Adrenal gland (tissue), 12 donors: ENCODE measurements around the gene RASEF. TPM values are rescaled to one million over a fixed set of nuclear protein-coding genes. Genes with fewer than 3 reads are reported as not detected.

ENCODE experiments used
- DNase-seq, 7 donors: peaks; one replicate each; pipeline ENCODE4 v3.0.0-alpha.2; 2019 to 2020
- H3K27ac ChIP-seq, 5 donors: fragments of 200-600 bp; sonication (generic) in 4 of 5; 1 replicate in 3 of 5; 2 replicates in 2 of 5; pipeline versions ENCODE4 v1.5.1 to v1.8.0; 2016 to 2020; ENCODE audit warnings: mild to moderate bottlenecking in 1 of 5
- H3K27me3 ChIP-seq: fragments of 200-600 bp; 2 replicates; pipeline ENCODE4 v1.8.0; 2021
- H3K36me3 ChIP-seq, 2 donors: fragments of 200-600 bp; replicated peaks in 1 of 2; 1 replicate in 1 of 2; 2 replicates in 1 of 2; pipeline versions ENCODE4 v1.5.1 to v1.8.0; 2018 to 2022
- H3K4me1 ChIP-seq, 2 donors: fragments of 200-600 bp; replicated peaks in 1 of 2; 1 replicate in 1 of 2; 2 replicates in 1 of 2; pipeline versions ENCODE4 v1.5.1 to v1.8.0; 2018 to 2021
- H3K4me3 ChIP-seq, 4 donors: fragments of 200-600 bp; sonication (generic) in 3 of 4; one replicate each; pipeline ENCODE4 v1.5.1; 2016 to 2018
- H3K9me3 ChIP-seq, 3 donors: fragments of 200-600 bp; sonication (generic) in 1 of 3; replicated peaks in 1 of 3; 1 replicate in 2 of 3; 2 replicates in 1 of 3; pipeline versions ENCODE4 v1.5.1 to v1.8.0; 2016 to 2021
- CTCF ChIP-seq, 6 experiments: fragments of 450-650 bp in 4 of 6; fragments of 200-600 bp in 2 of 6; sonication (generic) in 1 of 6; IDR thresholded peaks; 1 replicate in 5 of 6; 2 replicates in 1 of 6; pipeline versions ENCODE4 v1.5.1 to v1.8.0; 2016 to 2021; ENCODE audit warnings: antibody characterized with exemption in 6 of 6, mild to moderate bottlenecking in 2 of 6, moderate library complexity in 1 of 6
- POLR2A ChIP-seq, 2 donors: fragments of 450-650 bp; IDR thresholded peaks; one replicate each; pipeline ENCODE4 v1.6.1; 2017; ENCODE audit warnings: antibody characterized with exemption in 2 of 2, mild to moderate bottlenecking in 2 of 2, moderate library complexity in 1 of 2
- WGBS, 4 donors: extraction: QIAGEN DNeasy Blood & Tissue Kit in 2 of 4; methylation state at CpG; one replicate each; pipeline versions ENCODE4 v1.1.5 to v1.1.7; 2013 to 2017; 5-methylcytosine and 5-hydroxymethylcytosine counted together
- intact Hi-C, 2 donors: fragments of 100-400 bp; cut with DNase I; formaldehyde crosslinking; loops; one replicate each; pipeline versions ENCODE4 v1.14.1 to v1.15.0; 2022 to 2023
- polyA plus RNA-seq, 3 donors: library from polyadenylated mRNA; stranded (reverse); fragments of 200-250 nt in 2 of 3; fragments of 350-450 nt in 1 of 3; fragmentation: Illumina TruSeq in 1 of 3; extraction: RNeasy Lipid Tissue Mini Kit (QIAGEN cat#74804) in 1 of 3; gene quantifications; one replicate each; pipeline ENCODE4 v1.2.3, GENCODE V29; 2013 to 2014
- total RNA-seq, 9 donors: library from RNA; depleted of rRNA in 4 of 9; stranded (reverse); fragments of >200 nt in 4 of 9; fragments of 120-200 nt in 1 of 9; fragmentation: NEBNext Ultra II Directional in 1 of 9; extraction: Animal tissue kit (Norgen Biotek cat#: 25700) in 1 of 9; gene quantifications; one replicate each; pipeline versions ENCODE4 v1.1.0 to v1.2.4, GENCODE V29; 2013 to 2023
- donor health status: healthy with polysubstance abuse.
- donor health status: Bipolar disorder and iron deficiency.
- donor health status: DM: yes; HTN: yes; CAD: no.
- donor health status: DM: no; HTN: no; CAD: no.
- donor health status: DM: no; HTN: no; CAD: no.
- donor health status: DM: yes; HTN: yes; CAD: no.

RASEF gene
- total and polyA plus RNA-seq, 12 donors = 0.06 to 1.1 (median 0.29) TPM

GRCh38 chr9:82972446-82972845, 90.5 kb downstream of the RASEF start:
- Histone ChIP-seq H3K27me3 (no peaks in the 10 kb centered on the region), H3K4me3 (no peak overlapping the region), H3K4me1 (no peaks in the 10 kb centered on the region), H3K9me3 (no peaks in the 10 kb centered on the region), H3K36me3 (no peaks in the 10 kb centered on the region), H3K27ac (no peak overlapping the region)
- no peak for TF ChIP-seq POLR2A (IDR thresholded peaks at IDR 0.05)
- TF ChIP-seq CTCF (IDR thresholded peaks at IDR 0.05) = no peak
- intact Hi-C loops = no loop called here
- DNase-seq = no peak
- 78 to 87% (median 81%) methylated on average over 3 of the region's 3 CpGs for WGBS, 4 donors

- Histone ChIP-seq H3K4me1 (no peaks in the 10 kb centered on the region), H3K27ac (no peak overlapping the region), H3K4me3 (no peak overlapping the region), H3K36me3 (no peaks in the 10 kb centered on the region), H3K9me3 (no peaks in the 10 kb centered on the region), H3K27me3 (no peaks in the 10 kb centered on the region)
- intact Hi-C loops = no loop called here
- 72 to 75% (median 73%) methylated on average over 3 of the region's 3 CpGs for whole genome bisulfite sequencing, 4 donors
- TF ChIP-seq CTCF (IDR thresholded peaks at IDR 0.05) (no peak), POLR2A (IDR thresholded peaks at IDR 0.05) (no peak)
- DNase-seq = no peak
Observed at GRCh38 chr9:82970359-82970758, 92.6 kb downstream of the RASEF start.

GRCh38 chr9:82969291-82969690, 93.7 kb downstream of the RASEF start:
- Histone ChIP-seq H3K27me3 (no peaks in the 10 kb centered on the region), H3K9me3 (no peaks in the 10 kb centered on the region), H3K4me1 (no peaks in the 10 kb centered on the region), H3K27ac (no peak overlapping the region), H3K36me3 (no peaks in the 10 kb centered on the region), H3K4me3 (no peak overlapping the region)
- 77 to 90% (median 77%) methylated on average over 4 of the region's 4 CpGs for WGBS, 4 donors
- no peak for TF ChIP-seq POLR2A (IDR thresholded peaks at IDR 0.05)
- intact Hi-C loops = no loop called here
- no peak for DNase-seq

DNA sequence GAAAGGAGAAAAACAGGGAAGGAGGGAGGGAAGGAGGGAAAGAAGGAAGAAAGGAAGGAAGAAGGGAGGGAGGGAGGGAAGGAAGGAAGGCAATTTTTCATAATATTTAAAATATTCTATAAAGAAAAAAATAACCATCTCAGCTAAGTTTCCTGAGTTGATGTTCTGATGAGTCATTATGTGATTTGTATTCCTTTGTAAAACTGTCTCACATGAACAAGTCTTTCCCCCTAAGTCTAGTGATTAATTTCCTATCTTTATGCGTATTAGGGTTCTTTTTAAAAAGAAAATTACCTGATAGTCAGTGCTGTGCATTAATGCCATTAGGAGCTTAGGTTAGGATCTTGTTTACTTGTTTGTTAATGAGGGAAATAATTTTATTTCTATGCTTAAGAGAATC, 94.1 kb downstream of the RASEF start:
- Histone ChIP-seq H3K9me3 (no peaks in the 10 kb centered on the region), H3K4me3 (no peak overlapping the region), H3K27ac (no peak overlapping the region), H3K27me3 (no peaks in the 10 kb centered on the region), H3K36me3 (no peaks in the 10 kb centered on the region), H3K4me1 (no peaks in the 10 kb centered on the region)
- intact Hi-C loops = no loop called here
- no peak for DNase-seq
- no peak for TF ChIP-seq POLR2A (IDR thresholded peaks at IDR 0.05)
- TF ChIP-seq CTCF (IDR thresholded peaks at IDR 0.05) = no peak
- 74 to 89% (median 81%) methylated on average over 1 of the region's 1 CpG for WGBS, 4 donors

DNA sequence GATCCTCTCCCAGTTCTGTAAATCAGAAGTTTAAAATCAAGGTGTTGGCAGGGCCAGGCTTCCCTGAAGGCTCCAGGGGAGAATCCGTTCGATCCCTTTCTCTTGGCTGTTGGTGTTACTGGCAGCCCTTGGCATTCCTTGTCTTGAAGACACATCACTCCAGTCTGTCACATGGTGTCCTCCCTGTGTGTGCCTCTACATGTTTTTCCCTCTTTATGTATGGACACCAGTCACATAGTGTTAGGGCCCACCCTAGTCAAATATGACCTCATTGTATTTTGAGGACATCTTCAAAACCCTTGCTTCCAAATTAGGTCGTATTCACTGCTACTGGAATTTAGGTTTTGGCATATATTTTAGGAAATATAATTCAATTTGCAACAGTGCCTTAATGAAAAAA, 94.6 kb downstream of the RASEF start:
- no peak for DNase-seq
- Histone ChIP-seq H3K27me3 (no peaks in the 10 kb centered on the region), H3K4me1 (no peaks in the 10 kb centered on the region), H3K9me3 (no peaks in the 10 kb centered on the region), H3K4me3 (no peak overlapping the region), H3K27ac (no peak overlapping the region), H3K36me3 (no peaks in the 10 kb centered on the region)
- 68 to 80% (median 71%) methylated on average over 3 of the region's 3 CpGs for WGBS, 4 donors
- intact Hi-C loops = no loop called here
- TF ChIP-seq POLR2A (IDR thresholded peaks at IDR 0.05) (no peak), CTCF (IDR thresholded peaks at IDR 0.05) (no peak)
